Activated T-helper 17 cell treated with anti-CD3 and anti-CD28 coated beads, Interleukin-2, amount 50 U/mL, for 72 hours (primary cell): ENCODE results near the gene NUDT10. TPM values are rescaled to one million over a fixed set of nuclear protein-coding genes. Genes with fewer than 3 reads are reported as not detected.
A peak's percentile ranks its signal among the peaks of the same experiment; 100 is the strongest.
"Not testable (repeated sequence)": the region's sequence is repeated elsewhere in the genome, so short reads cannot be mapped to it uniquely, and the experiment has no call there.

Experiments used
- ATAC-seq: fragments of 150-1000 bp; cut with Tn5 transposase; replicated peaks from 2 replicates; pipeline ENCODE4 v1.10.0; 2021; ENCODE audit warnings: mild to moderate bottlenecking, moderate library complexity
- H3K27ac Mint-ChIP-seq: one replicate; pipeline ENCODE4 v1.8.0; 2022; ENCODE audit warnings: mixed read lengths
- H3K27me3 Mint-ChIP-seq: one replicate; pipeline ENCODE4 v1.8.0; 2022; ENCODE audit warnings: mixed read lengths
- H3K36me3 Mint-ChIP-seq: one replicate; pipeline ENCODE4 v1.8.0; 2022; ENCODE audit warnings: low read depth, mild to moderate bottlenecking, mixed read lengths
- H3K4me1 Mint-ChIP-seq: one replicate; pipeline ENCODE4 v1.8.0; 2022; ENCODE audit warnings: mixed read lengths
- H3K4me3 Mint-ChIP-seq: one replicate; pipeline ENCODE4 v1.8.0; 2022; ENCODE audit warnings: mild to moderate bottlenecking, mixed read lengths
- H3K9me3 Mint-ChIP-seq: one replicate; pipeline ENCODE4 v1.8.0; 2022; ENCODE audit warnings: mixed read lengths
- total RNA-seq, 2 donors: library from RNA; stranded (reverse); gene quantifications; one replicate each; pipeline ENCODE4 v1.2.3, GENCODE V29; 2022

NUDT10 gene
- under 1 TPM; 0.58 to 0.82 TPM for total RNA-seq

DNA sequence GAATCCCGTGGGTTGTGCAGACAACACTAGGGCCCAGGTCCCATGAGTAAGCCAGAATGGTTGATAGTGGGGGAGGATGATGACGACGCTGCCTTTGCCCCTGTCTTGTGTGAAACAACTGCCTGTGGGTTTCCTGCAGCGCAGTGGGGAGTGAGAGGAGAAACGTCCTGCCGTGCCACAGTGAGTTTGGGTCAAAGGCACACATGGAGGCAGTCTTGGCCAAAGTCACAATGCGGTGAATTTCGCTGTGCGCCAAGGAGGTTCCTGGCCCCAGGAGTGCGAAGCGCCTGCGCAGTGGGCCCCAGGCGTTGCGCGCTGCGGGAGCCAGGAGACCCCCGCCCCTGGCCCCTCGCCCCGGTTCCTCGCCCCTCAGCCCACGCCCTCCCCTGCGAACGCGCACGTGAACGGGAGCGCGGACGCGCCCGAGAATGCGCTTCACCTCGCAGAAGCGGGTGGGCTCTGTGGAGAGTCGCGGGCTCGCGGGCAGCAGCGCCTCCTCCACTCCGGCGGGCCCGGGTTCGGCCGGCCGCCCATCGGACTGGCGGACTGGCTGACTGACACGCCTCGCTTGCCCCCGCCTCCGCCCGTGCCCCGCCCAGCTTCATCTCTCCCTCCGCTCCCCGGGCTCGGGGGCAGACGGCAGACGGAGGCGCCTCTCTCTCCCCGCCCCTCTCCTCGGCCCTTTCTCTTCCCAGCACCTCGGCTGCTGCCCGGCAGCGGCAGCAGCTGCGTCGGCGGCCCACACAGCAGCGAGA, at the start of gene NUDT10:
Gene NUDT10 (plus strand): TSS at position 635 of the 755 bp plus-strand sequence. CDS start 144 bp downstream, outside the sequence.
- Mint-ChIP-seq H3K4me3 (peak within 1 kb of the TSS; percentile 79), H3K36me3 (peaks cover under 1% of the 10 kb centered on the region), H3K4me1 (no peaks in the 10 kb centered on the region), H3K27me3 (no peaks in the 10 kb centered on the region), H3K9me3 (no peaks in the 10 kb centered on the region), H3K27ac (peak within 1 kb of the TSS; percentile 41)
- ATAC-seq, result peak; percentile 78

DNA sequence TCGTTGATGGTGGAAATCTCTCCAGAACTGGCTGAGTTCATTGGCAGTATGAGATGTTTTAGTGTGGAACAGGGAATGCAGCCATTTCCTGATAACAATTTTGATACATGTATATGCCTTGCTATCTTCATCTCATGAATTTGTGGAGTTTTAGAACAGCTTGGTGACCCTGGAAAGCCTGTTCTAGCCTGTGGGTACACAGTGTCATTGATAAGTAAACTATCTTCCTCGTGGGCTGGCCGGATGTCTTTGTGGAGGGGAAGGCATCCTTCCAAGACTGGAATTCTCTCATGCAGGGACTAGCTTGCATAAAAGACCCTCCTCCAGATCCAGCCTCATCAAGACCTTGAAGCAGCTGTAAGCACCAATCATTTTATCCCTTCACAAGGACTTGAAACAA, 40.2 kb upstream of the NUDT10 start:
- Mint-ChIP-seq H3K4me1 (no peaks in the 10 kb centered on the region), H3K27me3 (no peaks in the 10 kb centered on the region), H3K27ac (no peak overlapping the region), H3K9me3 (no peaks in the 10 kb centered on the region), H3K36me3 (no peaks in the 10 kb centered on the region), H3K4me3 (no peak overlapping the region)
- ATAC-seq, result no peak

DNA sequence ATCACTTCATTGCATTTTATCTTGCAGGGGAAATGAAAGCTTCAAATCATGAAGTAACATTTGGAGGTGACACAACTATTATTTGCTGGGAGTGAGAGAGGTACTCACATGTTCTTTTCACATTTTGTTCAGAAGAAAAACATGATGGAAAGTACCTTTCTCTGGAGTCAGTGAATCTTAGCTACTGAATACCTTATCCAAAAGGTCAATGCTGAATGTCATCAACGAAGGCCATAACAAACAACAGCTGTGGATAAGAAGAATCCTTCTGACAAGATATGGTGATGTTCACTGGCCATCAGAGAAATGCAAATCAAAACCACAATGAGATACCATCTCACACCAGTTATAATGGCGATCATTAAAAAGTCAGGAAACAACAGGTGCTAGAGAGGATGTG, 36.5 kb upstream of the NUDT10 start:
- Mint-ChIP-seq H3K27ac (no peak overlapping the region), H3K27me3 (no peaks in the 10 kb centered on the region), H3K9me3 (no peaks in the 10 kb centered on the region), H3K36me3 (peaks cover 8% of the 10 kb centered on the region), H3K4me1 (no peaks in the 10 kb centered on the region), H3K4me3 (no peak overlapping the region)
- no peak for ATAC-seq

DNA sequence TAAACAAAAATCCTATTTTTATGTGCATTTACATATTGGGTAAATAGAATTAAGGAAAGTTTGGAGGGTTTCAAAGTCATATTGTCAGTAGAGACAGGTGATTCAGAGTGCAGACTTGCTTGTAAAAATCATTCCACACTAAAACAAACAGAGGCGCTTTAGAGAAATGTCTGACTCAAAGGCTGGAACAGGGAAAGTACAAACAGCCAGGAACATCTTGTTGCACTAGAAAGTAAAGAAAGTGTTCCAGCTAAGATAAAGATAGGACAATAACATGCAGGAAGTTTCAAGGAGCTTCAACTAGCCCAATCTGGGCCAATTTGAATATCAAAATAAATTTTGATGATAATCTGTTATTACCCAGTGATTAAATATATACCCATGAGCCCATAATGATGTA, 16.4 kb upstream of the NUDT10 start:
- no peak for ATAC-seq
- Mint-ChIP-seq H3K4me3 (no peak overlapping the region), H3K9me3 (no peaks in the 10 kb centered on the region), H3K27ac (no peak overlapping the region), H3K27me3 (no peaks in the 10 kb centered on the region), H3K4me1 (no peaks in the 10 kb centered on the region), H3K36me3 (no peaks in the 10 kb centered on the region)

DNA sequence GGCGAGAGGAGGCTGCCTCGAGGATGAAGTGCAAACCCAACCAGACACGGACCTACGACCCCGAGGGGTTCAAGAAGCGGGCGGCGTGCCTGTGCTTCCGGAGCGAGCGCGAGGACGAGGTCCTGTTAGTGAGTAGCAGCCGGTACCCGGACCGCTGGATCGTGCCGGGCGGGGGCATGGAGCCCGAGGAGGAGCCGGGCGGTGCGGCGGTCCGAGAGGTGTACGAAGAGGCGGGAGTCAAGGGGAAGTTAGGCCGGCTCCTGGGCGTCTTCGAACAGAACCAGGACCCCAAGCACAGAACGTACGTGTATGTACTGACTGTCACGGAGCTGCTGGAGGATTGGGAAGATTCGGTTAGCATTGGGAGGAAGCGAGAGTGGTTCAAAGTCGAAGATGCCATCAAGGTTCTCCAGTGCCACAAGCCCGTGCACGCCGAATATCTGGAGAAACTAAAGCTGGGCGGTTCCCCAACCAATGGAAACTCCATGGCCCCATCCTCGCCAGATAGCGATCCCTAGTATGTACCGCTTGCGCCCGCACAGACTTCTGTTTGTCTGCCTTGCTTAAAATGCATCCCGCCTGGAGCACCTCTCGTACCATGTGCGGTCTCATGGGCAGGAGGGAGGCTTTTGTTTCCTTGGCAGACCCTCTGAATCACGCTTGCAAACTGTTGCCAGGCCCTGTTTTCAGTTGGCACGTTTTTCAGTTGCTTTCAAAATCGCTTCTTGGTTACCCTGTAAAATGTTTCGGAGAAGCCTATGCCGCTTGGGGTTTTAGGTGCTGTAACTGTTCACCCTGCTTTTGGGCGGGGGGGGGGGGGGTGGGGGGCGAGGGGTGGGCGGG, 542 bp downstream of the NUDT10 start:
- not testable (repeated sequence) for H3K4me1 Mint-ChIP-seq, H3K9me3 Mint-ChIP-seq, H3K36me3 Mint-ChIP-seq, H3K27ac Mint-ChIP-seq, H3K27me3 Mint-ChIP-seq
- ATAC-seq, result peak; percentile 47
- peak overlapping the region; percentile 79 for H3K4me3 Mint-ChIP-seq

DNA sequence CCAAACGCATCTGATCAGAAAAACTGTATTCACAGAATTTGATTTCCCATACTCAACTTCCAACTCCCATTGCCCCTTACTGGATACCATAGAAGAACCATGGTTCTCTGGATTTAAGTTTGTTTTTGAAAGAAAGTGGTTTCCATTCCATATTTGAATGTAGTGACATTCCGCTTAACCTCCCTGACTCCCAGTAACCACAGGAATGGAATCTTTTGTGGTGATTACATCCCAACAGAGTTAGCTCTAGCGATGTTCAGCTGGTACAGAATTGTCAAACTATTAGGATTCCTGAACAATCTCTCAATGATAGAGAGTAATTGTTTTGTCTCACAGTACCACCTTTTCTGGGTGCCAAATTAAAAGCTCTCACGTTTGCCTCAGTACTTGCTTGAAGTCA, 1.7 kb downstream of the NUDT10 start:
- H3K4me3 Mint-ChIP-seq, result peak overlapping the region; percentile 30
- no peak for ATAC-seq
- no peaks in the 10 kb centered on the region for H3K36me3 Mint-ChIP-seq
- no peaks in the 10 kb centered on the region for H3K27me3 Mint-ChIP-seq
- H3K4me1 Mint-ChIP-seq, result no peaks in the 10 kb centered on the region
- H3K9me3 Mint-ChIP-seq, result no peaks in the 10 kb centered on the region
- no peak overlapping the region for H3K27ac Mint-ChIP-seq

DNA sequence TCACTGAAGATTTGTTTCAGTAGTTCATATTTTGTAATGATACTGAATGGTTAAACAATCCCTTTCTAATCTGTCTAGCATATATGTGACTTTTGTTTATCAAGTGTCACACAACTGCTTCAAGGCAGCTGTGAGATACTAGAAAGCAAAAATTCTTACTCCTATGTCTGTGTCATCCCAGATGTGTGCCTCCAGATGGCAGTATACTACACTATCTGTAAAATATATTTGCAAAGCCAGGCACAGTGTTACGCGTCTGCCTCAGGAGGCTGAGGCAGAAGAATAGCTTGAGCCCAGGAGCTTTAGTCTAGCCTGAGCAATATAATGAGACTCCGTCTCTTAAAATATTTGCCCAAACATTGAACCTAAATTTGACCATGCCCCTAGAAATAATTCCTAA, 4.0 kb downstream of the NUDT10 start:
- no peak overlapping the region for H3K27ac Mint-ChIP-seq
- no peaks in the 10 kb centered on the region for H3K27me3 Mint-ChIP-seq
- no peaks in the 10 kb centered on the region for H3K36me3 Mint-ChIP-seq
- H3K4me3 Mint-ChIP-seq, result no peak overlapping the region
- ATAC-seq, result peak; percentile 54
- H3K4me1 Mint-ChIP-seq, result no peaks in the 10 kb centered on the region
- no peaks in the 10 kb centered on the region for H3K9me3 Mint-ChIP-seq

DNA sequence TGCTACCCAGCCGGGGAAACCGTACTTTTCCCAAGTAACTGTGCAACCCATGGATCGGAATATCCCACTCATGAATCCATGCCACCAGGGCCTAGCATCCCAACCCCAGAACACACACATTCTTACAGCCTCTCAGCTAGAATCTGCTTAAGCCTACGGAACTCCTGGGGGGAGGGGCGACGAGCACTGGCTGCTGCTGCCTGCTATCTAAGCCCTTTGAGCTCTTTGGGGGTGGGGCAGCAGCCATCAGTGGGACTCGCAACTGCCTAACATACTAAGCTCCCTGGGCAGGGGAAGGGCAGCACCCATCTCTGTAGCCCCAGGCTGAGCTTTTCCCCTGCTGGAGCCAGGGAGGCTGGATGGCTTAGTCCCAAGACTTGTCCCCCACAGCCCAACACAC, 28.6 kb downstream of the NUDT10 start:
- Mint-ChIP-seq H3K9me3 (peaks cover 11% of the 10 kb centered on the region), H3K27me3 (no peaks in the 10 kb centered on the region), H3K4me3 (no peak overlapping the region), H3K4me1 (peaks cover 4% of the 10 kb centered on the region), H3K27ac (no peak overlapping the region), H3K36me3 (no peaks in the 10 kb centered on the region)
- ATAC-seq, result no peak

DNA sequence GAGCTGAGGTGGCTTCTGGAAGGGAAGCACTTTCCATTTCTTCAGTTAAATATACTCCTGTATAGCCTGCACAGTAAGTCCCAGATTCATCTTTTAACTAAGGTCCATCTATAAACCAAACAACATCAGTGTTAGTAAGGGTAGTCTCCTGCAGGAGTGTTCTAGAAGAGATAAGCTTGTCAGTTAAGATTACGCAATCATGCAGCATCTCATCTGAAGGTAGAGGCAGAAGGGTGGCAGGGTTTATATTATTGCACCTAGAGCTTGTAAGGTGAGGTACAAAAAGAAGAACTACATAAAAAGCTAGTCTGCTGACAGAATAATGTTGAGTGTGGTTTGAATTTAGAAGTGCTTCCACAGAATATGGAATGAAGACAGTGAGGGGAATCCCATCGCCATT, 44.0 kb downstream of the NUDT10 start:
- Mint-ChIP-seq H3K4me1 (no peaks in the 10 kb centered on the region), H3K36me3 (no peaks in the 10 kb centered on the region), H3K4me3 (no peak overlapping the region), H3K27ac (no peak overlapping the region), H3K9me3 (no peaks in the 10 kb centered on the region), H3K27me3 (no peaks in the 10 kb centered on the region)
- no peak for ATAC-seq

Other genes starting within 250 kb of the NUDT10 start
- gene NUDT11, start 163.8 kb downstream of the NUDT10 start, total RNA-seq, result 1 to 10 TPM; 1.5 to 2.2 TPM